ENCODE data around the gene PPIL4. TPM values are rescaled to one million over a fixed set of nuclear protein-coding genes. Genes with fewer than 3 reads are reported as not detected.

Gene PPIL4
- total and polyA plus RNA-seq, 2 experiments from 2014 or later = 31.4 to 38.7 TPM

GRCh38 chr6:149560736-149561135 lies 14.9 kb upstream of the PPIL4 start:
- TF ChIP-seq EZH2phosphoT487 (IDR thresholded peaks at IDR 0.05; ENCODE audit: low read depth, severe bottlenecking, unreplicated experiment) (no peak), EZH2 (IDR thresholded peaks at IDR 0.05; ENCODE audit: borderline replicate concordance) (no peak)
- TF ChIP-seq, protein P1, sequence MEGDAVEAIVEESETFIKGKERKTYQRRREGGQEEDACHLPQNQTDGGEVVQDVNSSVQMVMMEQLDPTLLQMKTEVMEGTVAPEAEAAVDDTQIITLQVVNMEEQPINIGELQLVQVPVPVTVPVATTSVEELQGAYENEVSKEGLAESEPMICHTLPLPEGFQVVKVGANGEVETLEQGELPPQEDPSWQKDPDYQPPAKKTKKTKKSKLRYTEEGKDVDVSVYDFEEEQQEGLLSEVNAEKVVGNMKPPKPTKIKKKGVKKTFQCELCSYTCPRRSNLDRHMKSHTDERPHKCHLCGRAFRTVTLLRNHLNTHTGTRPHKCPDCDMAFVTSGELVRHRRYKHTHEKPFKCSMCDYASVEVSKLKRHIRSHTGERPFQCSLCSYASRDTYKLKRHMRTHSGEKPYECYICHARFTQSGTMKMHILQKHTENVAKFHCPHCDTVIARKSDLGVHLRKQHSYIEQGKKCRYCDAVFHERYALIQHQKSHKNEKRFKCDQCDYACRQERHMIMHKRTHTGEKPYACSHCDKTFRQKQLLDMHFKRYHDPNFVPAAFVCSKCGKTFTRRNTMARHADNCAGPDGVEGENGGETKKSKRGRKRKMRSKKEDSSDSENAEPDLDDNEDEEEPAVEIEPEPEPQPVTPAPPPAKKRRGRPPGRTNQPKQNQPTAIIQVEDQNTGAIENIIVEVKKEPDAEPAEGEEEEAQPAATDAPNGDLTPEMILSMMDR (IDR thresholded peaks at IDR 0.05; ENCODE audit: poor library complexity) = peak; percentile 18
- 66% methylated on average over 3 of the region's 3 CpGs for WGBS (ENCODE audit: low lambda C conversion rate, missing lambda C conversion rate)

GRCh38 chr6:149559389-149559788 lies 13.5 kb upstream of the PPIL4 start:
- Histone ChIP-seq H3K9me2 (replicated peaks; ENCODE audit: insufficient read depth) (no peaks in the 10 kb centered on the region), H3K4me1 (ENCODE audit: insufficient read depth) (no peaks in the 10 kb centered on the region), H3K36me3 (replicated peaks; ENCODE audit: insufficient read depth, low read depth) (no peaks in the 10 kb centered on the region), H3K9me3 (ENCODE audit: low read depth) (no peaks in the 10 kb centered on the region), H3K27me3 (peaks cover 26% of the 10 kb centered on the region), H4K20me1 (ENCODE audit: insufficient read depth, poor library complexity, severe bottlenecking) (no peaks in the 10 kb centered on the region), H3K27ac (no peak overlapping the region), H3K4me3 (no peak overlapping the region), H3K4me2 (no peak overlapping the region), H3K79me2 (no peaks in the 10 kb centered on the region), H2AFZ (no peak overlapping the region)
- TF ChIP-seq, protein P1 (IDR thresholded peaks at IDR 0.05; ENCODE audit: poor library complexity) = no peak
- TF ChIP-seq EZH2phosphoT487 (IDR thresholded peaks at IDR 0.05; ENCODE audit: low read depth, severe bottlenecking, unreplicated experiment) = no peak
- TF ChIP-seq EZH2 (IDR thresholded peaks at IDR 0.05; ENCODE audit: borderline replicate concordance) = no peak
- 85% methylated on average over 2 of the region's 2 CpGs for WGBS (ENCODE audit: low lambda C conversion rate, missing lambda C conversion rate)
- DNase-seq (ENCODE audit: low spot score) = no peak

More at GRCh38 chr6:149560736-149561135, 14.9 kb upstream of the PPIL4 start:
- H3K9me3 ChIP-seq (ENCODE audit: low read depth) = no peaks in the 10 kb centered on the region
- no peaks in the 10 kb centered on the region for H3K36me3 ChIP-seq (replicated peaks; ENCODE audit: insufficient read depth, low read depth)
- H3K4me1 ChIP-seq (ENCODE audit: insufficient read depth) = no peaks in the 10 kb centered on the region
- no peaks in the 10 kb centered on the region for H4K20me1 ChIP-seq (ENCODE audit: insufficient read depth, poor library complexity, severe bottlenecking)
- no peaks in the 10 kb centered on the region for H3K9me2 ChIP-seq (replicated peaks; ENCODE audit: insufficient read depth)
- H3K4me2 ChIP-seq = no peak overlapping the region
- H3K79me2 ChIP-seq = no peaks in the 10 kb centered on the region
- no peak overlapping the region for H3K4me3 ChIP-seq
- no peak overlapping the region for H2AFZ ChIP-seq
- H3K27ac ChIP-seq = no peak overlapping the region
- H3K27me3 ChIP-seq = peaks cover 23% of the 10 kb centered on the region
- DNase-seq (ENCODE audit: low spot score) = peak; percentile 19

- H3K4me1 ChIP-seq (ENCODE audit: insufficient read depth) = no peaks in the 10 kb centered on the region
- H4K20me1 ChIP-seq (ENCODE audit: insufficient read depth, poor library complexity, severe bottlenecking) = no peaks in the 10 kb centered on the region
- H3K79me2 ChIP-seq = no peaks in the 10 kb centered on the region
- no peak overlapping the region for H3K4me3 ChIP-seq
- no peak for TF ChIP-seq EZH2phosphoT487 (IDR thresholded peaks at IDR 0.05; ENCODE audit: low read depth, severe bottlenecking, unreplicated experiment)
- TF ChIP-seq EZH2 (IDR thresholded peaks at IDR 0.05; ENCODE audit: borderline replicate concordance) = no peak
- TF ChIP-seq, protein P1 (IDR thresholded peaks at IDR 0.05; ENCODE audit: poor library complexity) = no peak
- H3K4me2 ChIP-seq = no peak overlapping the region
- H3K27ac ChIP-seq = no peak overlapping the region
- H3K9me3 ChIP-seq (ENCODE audit: low read depth) = no peaks in the 10 kb centered on the region
- H2AFZ ChIP-seq = no peak overlapping the region
- H3K9me2 ChIP-seq (replicated peaks; ENCODE audit: insufficient read depth) = no peaks in the 10 kb centered on the region
- peaks cover 26% of the 10 kb centered on the region for H3K27me3 ChIP-seq
- DNase-seq (ENCODE audit: low spot score) = no peak
- no peaks in the 10 kb centered on the region for H3K36me3 ChIP-seq (replicated peaks; ENCODE audit: insufficient read depth, low read depth)
Measured at GRCh38 chr6:149558029-149558428, 12.2 kb upstream of the PPIL4 start.

GRCh38 chr6:149551920-149552319 lies 6.1 kb upstream of the PPIL4 start:
- Histone ChIP-seq H3K4me3 (no peak overlapping the region), H2AFZ (no peak overlapping the region), H3K27ac (no peak overlapping the region), H3K27me3 (peaks cover 11% of the 10 kb centered on the region), H3K4me2 (no peak overlapping the region), H3K36me3 (replicated peaks; ENCODE audit: insufficient read depth, low read depth) (no peaks in the 10 kb centered on the region), H4K20me1 (ENCODE audit: insufficient read depth, poor library complexity, severe bottlenecking) (no peaks in the 10 kb centered on the region), H3K4me1 (ENCODE audit: insufficient read depth) (no peaks in the 10 kb centered on the region), H3K9me3 (ENCODE audit: low read depth) (no peaks in the 10 kb centered on the region), H3K9me2 (replicated peaks; ENCODE audit: insufficient read depth) (no peaks in the 10 kb centered on the region), H3K79me2 (no peaks in the 10 kb centered on the region)
- TF ChIP-seq EZH2phosphoT487 (IDR thresholded peaks at IDR 0.05; ENCODE audit: low read depth, severe bottlenecking, unreplicated experiment) (no peak), EZH2 (IDR thresholded peaks at IDR 0.05; ENCODE audit: borderline replicate concordance) (no peak)
- TF ChIP-seq, protein P1 (IDR thresholded peaks at IDR 0.05; ENCODE audit: poor library complexity) = no peak
- 72% methylated on average over 5 of the region's 5 CpGs for WGBS (ENCODE audit: low lambda C conversion rate, missing lambda C conversion rate)
- no peak for DNase-seq (ENCODE audit: low spot score)

All from hepatocyte (in vitro differentiated cells).